ENCODE measurements around the gene CDK14.

The CDK14 gene

DNA sequence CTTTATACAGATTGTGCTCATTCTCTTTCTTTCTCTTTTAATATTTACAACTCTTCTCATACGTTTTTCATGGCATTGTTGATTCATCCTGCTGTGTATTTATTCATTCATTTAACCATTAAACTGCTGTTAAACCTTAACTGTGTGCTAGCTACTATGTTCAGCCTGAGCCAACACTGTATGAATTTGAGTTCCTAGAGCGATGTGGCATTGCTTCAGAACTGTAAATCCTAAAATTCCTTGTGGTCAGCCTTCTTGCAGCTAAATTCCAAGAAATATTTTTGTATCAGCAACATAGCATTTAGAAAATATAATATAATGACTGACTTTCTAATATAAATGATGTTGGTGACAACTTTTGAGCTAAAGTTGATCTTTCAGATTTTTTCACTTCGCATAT is 483.4 kb downstream of the CDK14 start:
- H3K4me3 ChIP-seq (replicated peaks; ENCODE audit: low read depth, low read length), result no peak overlapping the region
- TF ChIP-seq, protein P1, sequence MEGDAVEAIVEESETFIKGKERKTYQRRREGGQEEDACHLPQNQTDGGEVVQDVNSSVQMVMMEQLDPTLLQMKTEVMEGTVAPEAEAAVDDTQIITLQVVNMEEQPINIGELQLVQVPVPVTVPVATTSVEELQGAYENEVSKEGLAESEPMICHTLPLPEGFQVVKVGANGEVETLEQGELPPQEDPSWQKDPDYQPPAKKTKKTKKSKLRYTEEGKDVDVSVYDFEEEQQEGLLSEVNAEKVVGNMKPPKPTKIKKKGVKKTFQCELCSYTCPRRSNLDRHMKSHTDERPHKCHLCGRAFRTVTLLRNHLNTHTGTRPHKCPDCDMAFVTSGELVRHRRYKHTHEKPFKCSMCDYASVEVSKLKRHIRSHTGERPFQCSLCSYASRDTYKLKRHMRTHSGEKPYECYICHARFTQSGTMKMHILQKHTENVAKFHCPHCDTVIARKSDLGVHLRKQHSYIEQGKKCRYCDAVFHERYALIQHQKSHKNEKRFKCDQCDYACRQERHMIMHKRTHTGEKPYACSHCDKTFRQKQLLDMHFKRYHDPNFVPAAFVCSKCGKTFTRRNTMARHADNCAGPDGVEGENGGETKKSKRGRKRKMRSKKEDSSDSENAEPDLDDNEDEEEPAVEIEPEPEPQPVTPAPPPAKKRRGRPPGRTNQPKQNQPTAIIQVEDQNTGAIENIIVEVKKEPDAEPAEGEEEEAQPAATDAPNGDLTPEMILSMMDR (IDR thresholded peaks at IDR 0.05; ENCODE audit: low read depth, low read length, missing control alignments), result no peak
- no peak for DNase-seq (ENCODE audit: extremely low read depth, low read depth)

DNA sequence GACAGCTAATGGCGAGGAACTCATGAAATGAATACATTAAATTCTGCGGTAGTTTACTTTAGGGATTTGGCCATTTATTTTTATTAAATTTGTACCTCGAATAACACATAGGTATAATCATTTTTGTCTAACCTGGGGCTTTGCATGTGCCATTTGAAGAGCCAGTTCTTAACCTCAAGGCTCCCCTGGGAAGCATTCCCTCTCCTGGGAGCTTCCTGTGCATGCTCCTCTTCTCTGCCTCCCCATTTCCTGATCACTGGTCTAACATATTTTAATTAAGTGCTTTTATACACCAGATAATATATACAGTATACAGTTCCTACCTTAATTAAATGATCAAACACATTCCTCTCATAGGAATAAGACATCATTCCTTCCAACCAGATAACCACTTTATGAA is 484.2 kb downstream of the CDK14 start:
- TF ChIP-seq, protein P1 (IDR thresholded peaks at IDR 0.05; ENCODE audit: low read depth, low read length, missing control alignments), result no peak
- no peak overlapping the region for H3K4me3 ChIP-seq (replicated peaks; ENCODE audit: low read depth, low read length)
- no peak for DNase-seq (ENCODE audit: extremely low read depth, low read depth)

DNA sequence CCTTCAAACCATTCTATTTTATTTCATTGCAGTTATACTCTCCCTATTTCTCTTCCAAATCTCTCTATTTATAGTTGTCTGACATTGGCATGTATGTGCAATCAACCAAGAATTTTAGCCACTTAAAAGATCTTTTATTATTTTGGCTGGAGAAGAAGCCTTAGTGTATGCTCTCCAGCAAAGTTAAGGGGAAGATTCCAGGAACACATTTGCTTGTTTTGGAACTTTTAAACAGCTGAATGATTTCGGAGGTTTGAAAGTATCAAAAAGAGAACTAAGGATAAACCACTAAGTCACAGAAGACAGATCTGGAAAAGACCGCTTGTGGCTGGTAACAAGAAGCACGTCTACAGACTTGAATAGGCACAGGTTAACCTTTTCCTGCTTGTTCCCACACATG is 485.9 kb downstream of the CDK14 start:
- TF ChIP-seq, protein P1 (IDR thresholded peaks at IDR 0.05; ENCODE audit: low read depth, low read length, missing control alignments), result no peak
- H3K4me3 ChIP-seq (replicated peaks; ENCODE audit: low read depth, low read length), result no peak overlapping the region
- no peak for DNase-seq (ENCODE audit: extremely low read depth, low read depth)

- H3K4me3 ChIP-seq (replicated peaks; ENCODE audit: low read depth, low read length), result no peak overlapping the region
- DNase-seq (ENCODE audit: extremely low read depth, low read depth), result no peak
- TF ChIP-seq, protein P1 (IDR thresholded peaks at IDR 0.05; ENCODE audit: low read depth, low read length, missing control alignments), result peak; percentile 38
Observed at GRCh38 chr7:91082852-91083495, 486.9 kb downstream of the CDK14 start.

GRCh38 chr7:91083855-91084644 is 487.9 kb downstream of the CDK14 start:
- no peak overlapping the region for H3K4me3 ChIP-seq (replicated peaks; ENCODE audit: low read depth, low read length)
- TF ChIP-seq, protein P1 (IDR thresholded peaks at IDR 0.05; ENCODE audit: low read depth, low read length, missing control alignments), result no peak
- no peak for DNase-seq (ENCODE audit: extremely low read depth, low read depth)

- no peak overlapping the region for H3K4me3 ChIP-seq (replicated peaks; ENCODE audit: low read depth, low read length)
- TF ChIP-seq, protein P1 (IDR thresholded peaks at IDR 0.05; ENCODE audit: low read depth, low read length, missing control alignments), result no peak
- no peak for DNase-seq (ENCODE audit: extremely low read depth, low read depth)
Observed at GRCh38 chr7:91085175-91085574, 489.1 kb downstream of the CDK14 start.
